NCI-H1417 (cell line): Measurements from ENCODE around the gene ELAC1.

Experiments used
- DNase-seq, 3 experiments: peaks; one replicate each; lab custom pipeline; 2025; lab: John Stamatoyannopoulos, UW

ELAC1 gene

DNA sequence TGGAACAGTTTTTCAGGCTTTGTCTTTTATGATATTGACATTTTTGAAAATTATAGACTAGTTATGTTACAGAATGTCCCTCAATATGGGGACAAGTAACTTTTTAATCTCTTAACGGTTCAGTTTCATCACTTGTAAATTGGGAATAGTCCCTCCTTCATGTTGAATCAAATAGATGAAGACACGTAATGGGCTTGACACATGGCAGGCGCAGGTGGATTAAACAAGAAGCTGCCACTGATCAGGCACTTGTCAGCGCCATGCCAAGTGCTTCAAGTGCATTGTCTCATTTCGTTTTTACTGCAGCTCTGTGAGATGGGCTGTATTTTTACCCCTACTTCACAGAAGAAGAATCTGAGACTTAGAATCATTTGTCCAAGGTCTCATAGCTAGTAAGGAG, 52.7 kb downstream of the ELAC1 start:
- DNase-seq = peak in 2 of 3 experiments; percentile 25 to 40

DNA sequence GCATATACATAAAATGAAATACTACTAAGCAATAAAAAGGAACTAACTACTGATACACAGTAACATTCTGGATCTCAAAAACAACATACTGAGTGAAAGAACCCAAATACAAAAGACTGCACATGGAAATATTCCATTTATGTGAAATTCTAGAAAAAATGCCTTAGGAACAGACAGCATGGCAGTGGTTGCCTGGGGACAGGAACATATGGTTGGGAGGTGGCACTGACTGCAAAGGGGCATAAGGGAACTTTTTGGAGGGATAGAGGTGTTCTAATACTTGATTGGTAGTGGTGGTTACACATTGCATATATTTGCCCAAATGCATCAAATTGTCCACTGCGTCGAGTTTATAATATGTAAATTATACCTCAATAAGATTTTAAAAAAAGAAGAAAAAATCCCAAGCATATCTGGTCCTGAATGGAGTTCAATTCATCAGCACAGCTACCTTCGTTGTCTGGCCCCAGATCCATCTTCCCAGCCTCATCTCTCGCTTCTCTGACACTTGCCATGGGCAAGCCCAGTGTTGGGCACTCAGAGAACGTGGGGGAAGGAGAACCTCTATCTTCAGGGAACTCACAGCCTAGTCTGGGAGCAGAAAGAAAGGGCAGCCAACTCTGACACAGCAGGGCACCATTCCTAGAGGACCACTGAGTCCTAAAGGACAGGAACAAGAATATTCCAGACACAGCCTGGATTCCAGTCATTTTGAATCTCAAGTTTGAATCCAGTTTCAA, 53.6 kb downstream of the ELAC1 start:
- DNase-seq = no peak

DNA sequence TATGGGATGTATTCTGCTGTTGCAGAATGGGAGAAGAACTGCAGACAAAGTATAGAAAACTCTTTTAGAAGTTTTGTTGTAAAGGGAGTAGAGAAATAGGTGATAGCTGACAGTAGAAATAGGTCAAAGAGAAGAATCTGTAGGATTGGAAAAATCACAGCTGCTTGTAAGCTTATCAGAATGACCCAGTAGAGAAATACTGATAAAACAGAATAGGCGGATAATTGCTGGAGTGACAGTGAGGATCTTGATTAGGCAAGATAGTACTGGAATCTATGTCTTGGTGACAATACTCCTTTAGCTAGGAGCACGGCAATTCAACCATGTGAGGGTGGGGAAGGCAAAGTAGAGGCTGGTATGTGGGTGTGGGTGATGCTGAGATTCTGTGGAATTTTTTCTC, 57.7 kb downstream of the ELAC1 start:
- no peak for DNase-seq

DNA sequence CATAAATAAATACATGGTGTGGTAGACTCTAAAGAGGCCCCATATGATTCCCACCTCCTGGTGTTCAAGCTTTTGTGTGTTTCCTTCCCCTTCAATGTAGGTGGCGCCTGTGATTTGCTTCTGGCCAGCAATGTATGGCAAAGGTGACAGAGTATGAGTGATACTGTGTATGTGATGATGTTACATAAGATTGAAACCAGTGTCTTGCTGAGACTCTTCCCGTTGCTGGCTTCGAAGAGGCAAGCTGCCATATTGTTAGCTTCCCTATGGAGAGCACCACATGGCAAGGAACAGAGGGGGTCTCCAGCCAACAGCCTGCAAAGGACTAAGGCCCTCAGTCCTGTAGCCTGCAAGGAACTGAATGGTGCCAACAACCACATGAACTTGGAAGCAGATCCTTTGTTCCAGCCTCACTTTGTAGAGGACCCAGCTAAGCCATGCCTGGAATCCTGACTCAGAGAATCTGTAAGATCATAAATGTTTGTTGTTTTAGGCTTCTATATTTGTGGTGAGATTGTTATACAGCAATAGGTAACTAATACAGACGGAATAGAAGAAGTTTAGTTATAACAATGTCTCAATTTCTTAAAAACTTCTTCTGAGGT, 60.5 kb downstream of the ELAC1 start:
- DNase-seq = peak in 2 of 3 experiments; percentile 15 to 59

DNA sequence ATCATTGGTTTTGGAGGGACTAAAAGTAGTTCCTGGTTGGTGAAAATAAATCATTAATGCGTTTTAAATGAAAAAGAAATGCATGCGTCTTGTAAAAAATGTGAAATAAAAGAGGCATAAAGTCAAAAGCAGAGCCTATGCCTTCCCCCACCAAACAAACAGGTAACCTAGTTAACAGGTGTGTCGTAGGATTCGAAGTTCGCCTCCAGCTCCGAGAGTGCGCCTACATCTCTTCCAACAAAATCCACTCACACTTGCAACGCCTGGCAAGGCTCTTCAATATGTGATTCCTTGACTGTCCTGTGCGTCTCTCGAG, 61.5 kb downstream of the ELAC1 start:
- no peak for DNase-seq

DNA sequence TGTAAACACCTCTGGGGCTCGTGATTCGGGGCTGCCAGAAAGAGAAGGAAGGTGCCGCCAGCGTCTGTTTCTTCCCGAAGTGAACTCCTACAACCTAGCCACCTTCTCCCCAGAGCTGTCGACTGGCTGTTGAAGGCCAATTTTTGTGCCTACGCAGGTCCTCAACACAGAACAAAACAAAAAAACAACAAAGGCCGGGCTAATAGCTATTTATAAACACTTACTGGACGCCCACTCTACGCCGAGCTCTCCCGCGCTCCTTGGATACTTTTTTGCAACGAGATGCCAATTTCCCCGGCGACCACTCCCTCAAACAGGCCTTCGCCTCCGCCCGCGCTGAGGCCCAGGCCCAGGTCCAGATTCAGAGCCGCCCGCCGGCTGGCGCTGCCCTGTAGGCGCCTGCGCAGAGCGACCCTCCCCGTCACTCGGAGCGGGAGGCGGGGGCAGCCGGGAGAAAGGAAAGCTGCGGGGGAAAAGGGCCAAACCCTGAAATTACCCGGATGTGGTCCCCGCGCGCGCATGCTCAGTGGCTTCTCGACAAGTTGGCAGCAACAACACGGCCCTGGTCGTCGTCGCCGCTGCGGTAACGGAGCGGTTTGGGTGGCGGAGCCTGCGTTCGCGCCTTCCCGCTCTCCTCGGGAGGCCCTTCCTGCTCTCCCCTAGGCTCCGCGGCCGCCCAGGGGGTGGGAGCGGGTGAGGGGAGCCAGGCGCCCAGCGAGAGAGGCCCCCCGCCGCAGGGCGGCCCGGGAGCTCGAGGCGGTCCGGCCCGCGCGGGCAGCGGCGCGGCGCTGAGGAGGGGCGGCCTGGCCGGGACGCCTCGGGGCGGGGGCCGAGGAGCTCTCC, 62.1 kb downstream of the ELAC1 start, which contains the start of gene SMAD4:
SMAD4 (plus strand) TSS at position 520 of the 843 bp plus-strand sequence. CDS start 16,834 bp downstream, outside the sequence.
- DNase-seq = peak; percentile 93 to 100 (median 100)

DNA sequence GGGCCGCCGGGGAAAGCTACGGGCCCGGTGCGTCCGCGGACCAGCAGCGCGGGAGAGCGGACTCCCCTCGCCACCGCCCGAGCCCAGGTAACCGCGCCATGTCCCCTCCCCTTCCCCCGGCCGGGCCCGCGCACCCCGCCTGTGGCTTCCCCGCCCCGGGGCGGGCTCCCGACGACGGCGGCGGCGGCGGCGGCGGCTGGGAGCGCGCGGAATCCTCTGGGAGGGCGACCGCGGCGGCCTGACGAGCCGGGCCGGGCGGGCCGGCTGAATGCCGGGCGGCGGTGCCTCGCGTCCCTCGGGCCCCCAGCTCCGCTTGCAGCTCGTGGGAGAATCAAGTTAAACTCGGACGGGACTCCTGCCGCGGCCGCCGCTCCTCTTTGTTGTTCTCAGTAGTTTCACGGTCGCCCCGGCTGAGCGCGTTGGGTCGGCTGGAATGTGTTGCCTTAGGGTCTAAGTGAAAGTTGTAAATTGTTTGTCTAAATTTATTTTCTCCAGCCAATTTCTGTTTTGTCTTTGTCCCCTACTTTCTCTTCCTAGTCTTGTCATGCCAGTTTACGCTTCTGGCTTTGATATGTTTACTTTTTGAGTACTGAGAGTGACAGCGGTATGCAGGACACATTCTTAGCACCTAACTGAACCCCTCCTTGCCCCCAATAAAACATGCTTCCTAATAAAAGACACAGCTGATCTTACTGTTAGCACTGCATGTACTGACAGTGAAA, 62.9 kb downstream of the ELAC1 start:
- DNase-seq = peak; percentile 52 to 95 (median 86)

DNA sequence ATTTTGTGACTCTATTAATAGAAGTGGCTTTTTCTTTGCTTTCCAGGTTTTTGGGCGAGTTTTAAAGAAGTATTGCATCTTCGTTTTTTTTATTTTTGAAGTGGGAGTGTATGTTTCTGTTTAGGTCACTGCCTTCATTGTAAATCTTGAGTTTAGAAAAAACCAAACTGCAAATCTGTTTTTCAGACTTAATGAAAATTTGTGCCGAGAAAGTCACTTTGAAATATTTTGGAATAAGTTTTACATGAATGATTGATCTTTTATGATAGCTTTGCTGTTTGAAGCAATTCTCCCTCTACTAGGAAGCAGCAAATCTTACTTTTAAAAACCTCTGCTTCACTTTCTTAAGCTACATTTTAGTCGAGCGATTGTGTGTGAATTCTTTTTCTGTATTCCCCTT, 64.4 kb downstream of the ELAC1 start:
- DNase-seq = peak in 1 of 3 experiments; percentile 41

DNA sequence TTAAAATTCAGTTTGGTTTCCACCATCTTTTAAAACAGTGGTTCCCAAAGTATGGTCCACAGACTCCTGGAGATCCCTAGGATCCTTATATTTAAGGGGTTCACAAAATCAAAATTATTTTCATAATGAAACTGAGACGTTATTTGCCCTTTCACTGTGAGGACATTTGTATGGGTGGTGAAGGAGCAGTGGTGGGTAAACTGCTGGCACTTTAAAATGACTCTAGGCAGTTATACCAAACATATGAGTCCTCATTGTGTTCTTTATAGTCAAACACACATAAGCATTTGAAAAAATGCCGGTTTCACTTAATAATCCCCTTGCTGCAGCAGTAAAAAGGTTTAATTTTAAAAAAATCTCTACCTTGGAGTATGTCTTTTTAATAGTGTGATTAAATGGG, 69.4 kb downstream of the ELAC1 start:
- no peak for DNase-seq
